DMS153 treated with DMSO at 0.1 percent for 48 hours (cell line): ENCODE data around the gene LRP1.
"Not testable (repeated sequence)": the region's sequence is repeated elsewhere in the genome, so short reads cannot be mapped to it uniquely, and the experiment has no call there.

Source experiments
- DNase-seq: peaks from one replicate; lab custom pipeline; 2025; ENCODE audit not compliant: unreplicated experiment; lab: John Stamatoyannopoulos, UW

Gene LRP1

DNA sequence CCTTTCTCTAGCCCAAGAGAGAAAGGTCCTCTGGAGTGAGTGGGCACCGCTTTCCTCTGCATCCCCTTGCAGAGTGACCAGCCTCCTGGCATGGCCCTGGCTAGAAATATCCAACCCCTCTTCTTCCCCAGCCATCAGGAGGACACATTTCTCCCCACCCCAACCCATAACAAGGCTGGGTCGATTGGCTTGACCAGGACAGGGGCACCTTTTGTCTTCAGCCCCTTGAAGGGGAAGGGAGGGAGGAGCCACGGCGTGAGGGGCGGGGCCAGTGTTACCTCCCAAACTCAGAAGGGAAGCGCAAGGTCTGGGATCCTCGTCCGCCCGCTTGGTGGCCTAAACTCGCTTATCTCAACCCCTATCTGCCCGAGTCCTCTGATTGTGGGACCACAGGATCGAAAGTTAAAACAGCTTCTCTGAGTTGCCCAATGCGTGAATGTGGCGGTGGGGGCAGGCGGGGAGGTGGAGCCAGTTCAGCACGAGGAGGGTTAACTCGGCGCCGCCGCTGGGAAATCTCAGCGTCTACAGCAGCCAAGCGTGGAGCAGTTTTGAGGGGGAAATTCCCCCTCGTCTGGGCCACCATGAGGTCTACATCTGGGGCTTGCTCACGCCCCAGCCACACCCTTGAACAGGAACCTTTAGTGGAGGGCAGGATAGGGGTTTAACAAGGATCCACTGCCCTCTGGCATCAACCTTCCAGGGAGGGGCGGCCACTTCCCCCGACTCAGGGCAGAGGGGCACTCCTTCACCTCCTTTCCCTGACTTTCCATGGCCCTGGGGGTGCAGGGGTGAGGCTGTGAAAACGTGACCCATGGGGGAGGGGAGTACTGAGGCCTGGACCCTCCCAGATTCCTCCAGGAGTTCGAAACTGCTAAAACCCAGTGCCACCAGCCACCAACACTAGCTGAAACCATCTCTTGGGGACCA, 17.9 kb upstream of the LRP1 start:
- peak; percentile 20 for DNase-seq

DNA sequence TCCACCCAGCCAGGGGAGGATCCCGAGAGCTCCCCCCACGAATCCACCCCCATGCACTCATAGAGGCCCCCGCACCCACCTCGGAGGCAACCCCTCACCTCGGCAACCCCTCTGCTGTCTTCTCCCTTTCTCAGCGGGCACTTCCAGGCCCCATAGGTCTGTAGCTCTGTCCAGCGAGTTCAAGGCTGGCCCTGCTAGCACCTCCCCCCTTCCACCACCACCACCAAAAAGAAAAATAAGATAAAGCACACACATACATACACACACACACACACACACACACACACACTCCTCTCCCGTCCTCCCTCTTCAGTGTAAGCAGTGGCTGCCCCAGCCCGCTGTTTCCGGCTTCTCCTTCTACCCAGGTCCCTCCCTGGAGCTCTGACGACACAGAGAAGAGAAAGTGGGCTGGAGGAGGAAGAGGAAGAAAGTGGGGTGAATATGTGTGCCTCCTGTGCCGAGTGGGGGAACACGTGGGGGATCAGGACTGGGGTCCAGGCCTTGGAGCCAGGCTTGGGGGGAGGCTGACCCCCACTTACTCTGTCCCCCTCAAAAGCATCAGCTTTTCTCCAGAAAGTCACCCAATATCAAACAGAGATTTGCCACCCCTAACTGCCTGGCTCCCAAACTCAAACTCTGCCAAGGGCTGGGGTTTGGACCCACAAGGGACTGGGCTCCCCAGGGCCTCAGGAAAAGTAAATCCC, 17.1 kb upstream of the LRP1 start, which contains the start of gene STAT6:
TSS of gene STAT6 (minus strand) at position 332 of the 704 bp plus-strand sequence. CDS start 3,084 bp downstream, outside the sequence.
- DNase-seq = peak; percentile 54

DNA sequence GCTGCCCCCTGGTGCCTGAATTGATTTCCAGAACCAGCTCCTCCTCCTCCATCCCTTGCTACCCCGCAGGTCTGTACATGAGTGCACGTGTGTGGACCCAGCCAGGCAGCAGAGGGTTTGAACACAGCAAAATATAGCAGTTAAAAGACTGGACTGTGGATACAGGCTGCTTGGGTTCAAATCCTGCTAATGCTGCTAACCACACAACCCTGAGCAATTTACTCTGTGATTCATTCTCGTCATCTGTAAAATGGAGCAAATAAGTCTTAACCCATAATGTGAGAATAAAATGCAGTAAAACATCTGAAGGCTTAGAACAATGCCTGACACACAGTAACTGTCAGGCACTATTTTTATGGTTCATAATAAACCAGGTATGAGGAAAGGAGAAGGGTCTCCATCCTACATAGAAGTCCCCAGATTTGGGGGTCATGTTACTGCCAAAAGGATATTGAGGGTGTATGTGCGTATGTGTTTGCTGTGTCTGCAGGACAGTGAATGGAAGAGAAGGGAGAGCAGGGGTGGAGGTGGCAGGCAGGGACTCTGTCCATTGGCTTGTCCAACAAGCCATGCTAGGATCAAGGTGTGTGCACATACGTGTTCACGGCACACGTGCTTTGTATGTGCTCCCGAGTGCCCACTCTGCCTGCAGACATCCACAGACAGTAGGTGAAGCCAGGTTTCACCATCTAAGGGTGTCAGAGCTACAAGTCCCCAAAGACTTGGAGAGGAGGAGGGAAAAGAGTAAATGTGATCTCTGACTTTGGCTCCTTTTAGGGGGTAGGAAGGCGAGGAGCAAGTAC, 15.6 kb upstream of the LRP1 start:
- no peak for DNase-seq

DNA sequence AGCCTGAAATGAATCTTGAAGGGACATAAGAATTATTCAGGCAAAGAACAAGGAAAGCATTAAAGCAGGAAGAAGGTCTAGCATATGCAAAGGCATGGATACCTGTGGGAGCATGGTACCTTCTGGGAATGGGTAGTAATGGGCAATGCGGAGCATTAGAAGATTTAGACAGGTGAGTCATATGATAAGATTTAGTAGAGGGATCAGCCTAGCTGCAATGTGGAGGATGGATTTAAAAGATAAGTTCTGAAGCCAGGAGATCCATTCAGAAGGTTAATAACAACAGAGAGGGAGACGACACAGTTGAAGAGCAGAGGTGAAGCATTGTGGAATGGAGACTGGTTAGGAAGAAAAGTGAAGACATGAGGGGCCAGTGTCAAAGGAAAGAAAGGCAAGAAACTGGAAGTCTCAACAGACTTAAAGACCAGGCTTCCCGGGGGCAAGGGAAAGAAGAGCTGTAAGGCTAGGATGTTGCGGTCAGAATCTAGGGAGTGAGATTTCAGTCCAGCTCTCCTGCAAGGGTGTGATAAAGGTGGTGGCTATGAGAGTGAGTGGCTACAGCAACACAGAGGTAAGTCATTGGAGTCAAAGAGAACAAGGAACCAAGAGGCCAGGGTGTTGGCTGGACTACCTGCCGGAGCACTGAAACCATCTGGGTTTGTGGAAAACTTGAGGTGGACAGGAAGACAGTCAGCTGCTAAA, 11.6 kb upstream of the LRP1 start:
- DNase-seq = no peak

DNA sequence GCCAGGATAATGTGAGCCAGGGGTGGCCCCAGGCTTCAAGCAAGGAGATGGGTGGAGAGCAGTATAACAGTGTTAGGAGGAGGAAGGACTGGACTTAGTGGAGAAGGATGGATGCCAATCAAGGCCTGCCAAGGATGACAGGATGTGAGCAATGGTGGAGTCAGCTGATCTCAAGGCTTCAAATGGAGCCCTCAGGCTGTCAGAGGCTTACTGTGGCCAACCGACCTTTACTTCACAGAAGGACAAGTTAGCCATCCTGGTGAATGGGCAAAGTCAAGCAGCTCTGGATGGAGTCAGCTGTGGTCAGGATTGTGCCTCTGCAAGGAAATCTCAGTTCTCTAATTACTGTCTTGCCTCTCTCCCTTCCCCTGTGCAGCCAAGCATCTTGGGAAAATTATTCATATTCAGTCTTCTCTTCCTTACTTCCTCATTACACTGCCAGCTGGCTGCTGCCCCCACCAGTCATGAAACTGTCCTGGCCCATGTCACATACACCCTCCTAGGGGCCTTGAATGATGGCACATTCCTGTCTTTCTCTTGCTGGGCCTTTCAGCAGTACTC, 9.5 kb upstream of the LRP1 start:
- no peak for DNase-seq

DNA sequence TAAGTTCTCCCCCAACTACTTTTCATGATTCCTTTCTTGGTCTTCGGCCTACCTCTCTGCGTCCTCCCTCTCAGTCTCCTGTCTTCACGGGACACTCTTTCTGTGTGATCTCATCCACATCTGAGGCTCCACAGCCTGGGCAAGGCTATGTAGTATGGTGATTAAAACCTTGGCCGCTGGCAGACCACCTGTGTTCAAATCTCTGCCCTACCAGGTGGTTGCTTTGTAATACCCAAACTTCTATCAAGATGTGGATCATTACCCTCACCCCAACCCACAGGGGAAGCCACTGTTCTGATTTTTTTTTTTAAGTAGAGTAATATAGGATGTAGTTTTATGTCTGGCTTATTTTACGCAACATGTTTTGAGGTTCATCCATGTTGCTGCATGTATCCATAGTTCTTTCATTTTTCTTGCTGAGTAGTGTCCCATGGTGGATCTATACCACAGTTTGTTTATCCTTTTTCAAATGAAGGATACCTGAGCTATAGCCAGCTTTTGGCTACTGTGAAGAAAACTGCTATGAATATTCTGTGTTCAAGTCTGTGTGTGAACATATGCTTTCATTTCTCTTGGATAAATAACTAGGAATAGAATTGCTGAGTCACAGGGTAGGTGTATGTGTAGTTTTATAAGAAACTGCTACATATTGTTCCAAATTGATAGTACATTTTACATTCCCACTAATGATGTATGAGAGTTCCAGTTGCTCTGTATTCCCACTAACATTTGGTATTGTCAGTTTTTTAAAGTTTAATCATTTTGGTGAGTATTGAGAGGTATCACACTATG, 8.8 kb upstream of the LRP1 start:
- DNase-seq = no peak

DNA sequence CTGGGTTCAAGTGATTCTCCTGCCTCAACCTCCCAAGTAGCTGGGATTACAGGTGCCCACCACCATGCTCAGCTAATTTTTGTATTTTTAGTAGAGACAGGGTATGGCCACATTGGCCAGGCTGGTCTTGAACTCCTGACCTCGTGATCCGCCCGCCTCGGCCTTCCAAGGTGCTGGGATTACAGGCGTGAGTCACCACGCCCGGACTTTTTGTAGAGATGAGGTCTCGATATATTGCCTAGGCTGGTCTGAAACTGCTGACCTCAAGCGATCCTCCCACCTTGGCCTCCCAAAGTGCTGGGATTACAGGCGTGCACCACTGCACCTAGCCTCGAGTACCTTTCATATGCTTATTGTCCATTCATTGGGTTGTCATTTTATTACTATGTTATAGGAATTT, 7.6 kb upstream of the LRP1 start:
- DNase-seq = not testable (repeated sequence)

DNA sequence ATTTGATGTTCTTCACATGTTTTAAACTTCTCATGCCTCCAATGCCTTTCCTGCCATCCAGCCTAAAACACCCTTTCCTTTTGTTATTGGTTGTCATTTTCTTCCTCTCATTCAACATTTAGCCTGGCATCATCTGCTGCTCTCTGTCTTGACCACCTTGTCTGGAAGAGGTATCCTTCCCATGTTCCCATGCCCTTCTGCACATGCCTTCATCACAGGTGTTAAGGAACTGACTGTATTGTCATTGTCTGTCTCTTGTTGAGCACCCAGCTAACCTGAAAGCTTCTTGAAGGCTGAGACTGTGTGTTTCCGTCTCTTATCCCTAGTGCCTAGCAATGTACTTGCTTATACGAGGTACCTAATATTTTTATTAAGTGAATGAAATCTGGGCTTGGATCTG, 4.5 kb upstream of the LRP1 start:
- DNase-seq = no peak

DNA sequence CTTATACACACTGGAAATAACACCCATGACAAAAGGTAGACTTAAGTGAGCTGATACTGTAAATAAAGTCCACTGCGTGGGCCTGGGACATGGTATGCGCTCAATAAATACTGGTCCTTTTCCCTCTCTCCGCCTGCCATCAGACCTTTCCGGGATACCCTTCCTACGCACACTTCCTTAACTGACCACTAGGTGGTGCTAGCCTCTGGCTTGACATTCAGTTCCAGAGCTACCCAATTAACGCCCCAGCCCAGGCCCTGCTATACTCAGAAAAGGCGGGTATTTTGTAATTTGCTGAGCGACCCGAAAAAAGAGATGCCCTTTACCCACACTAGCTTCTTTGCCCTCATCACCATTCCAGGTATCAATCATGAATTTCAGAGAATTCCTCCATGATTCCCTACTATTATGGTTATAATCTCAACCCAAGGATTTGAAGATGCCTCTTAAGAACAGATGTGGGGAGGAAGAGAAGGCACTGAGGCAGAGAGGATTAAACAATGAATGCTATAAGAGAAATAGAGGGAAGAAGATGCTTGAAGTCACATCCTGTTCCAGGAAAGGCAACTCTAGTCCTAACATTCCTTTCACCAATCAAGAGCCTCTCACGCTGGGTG, 3.9 kb upstream of the LRP1 start:
- peak; percentile 47 for DNase-seq

DNA sequence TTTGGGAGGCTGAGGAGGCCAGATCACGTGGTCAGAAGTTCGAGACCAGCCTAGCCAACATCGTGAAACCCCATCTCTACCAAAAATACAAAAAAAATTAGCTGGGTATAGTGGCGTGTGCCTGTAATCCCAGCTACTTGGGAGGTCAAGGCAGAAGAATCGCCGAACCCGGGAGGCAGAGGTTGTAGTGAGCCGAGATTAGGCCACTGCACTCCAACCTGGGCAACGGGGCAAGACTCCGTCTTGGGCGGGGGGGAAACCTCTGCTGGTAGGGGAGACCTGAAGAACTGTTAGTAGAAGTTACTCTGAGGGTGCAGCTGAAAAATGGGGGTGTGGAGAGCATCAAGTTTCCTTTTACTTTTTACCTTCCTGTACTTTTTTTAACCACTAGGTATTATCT, 2.2 kb upstream of the LRP1 start:
- no peak for DNase-seq

DNA sequence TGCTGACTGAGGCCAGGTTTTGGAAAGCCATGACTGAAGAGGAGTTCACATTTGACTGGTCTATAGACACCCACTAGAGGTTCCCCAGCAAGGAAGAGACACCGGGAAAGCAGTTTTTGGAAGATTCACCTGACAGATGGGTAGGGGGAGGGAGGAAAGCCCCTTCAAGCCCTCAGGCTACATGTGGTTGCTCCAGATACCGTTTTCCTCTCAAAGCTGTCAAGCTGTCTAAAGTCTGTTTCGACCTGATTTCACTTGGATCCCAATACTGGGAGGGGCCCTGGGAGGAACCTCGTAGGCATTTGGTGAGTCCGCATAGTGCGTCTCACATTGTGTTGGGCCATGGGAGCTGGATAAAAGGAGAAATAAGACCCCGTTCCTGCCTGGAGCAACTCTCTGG, 1.7 kb upstream of the LRP1 start:
- DNase-seq = no peak

DNA sequence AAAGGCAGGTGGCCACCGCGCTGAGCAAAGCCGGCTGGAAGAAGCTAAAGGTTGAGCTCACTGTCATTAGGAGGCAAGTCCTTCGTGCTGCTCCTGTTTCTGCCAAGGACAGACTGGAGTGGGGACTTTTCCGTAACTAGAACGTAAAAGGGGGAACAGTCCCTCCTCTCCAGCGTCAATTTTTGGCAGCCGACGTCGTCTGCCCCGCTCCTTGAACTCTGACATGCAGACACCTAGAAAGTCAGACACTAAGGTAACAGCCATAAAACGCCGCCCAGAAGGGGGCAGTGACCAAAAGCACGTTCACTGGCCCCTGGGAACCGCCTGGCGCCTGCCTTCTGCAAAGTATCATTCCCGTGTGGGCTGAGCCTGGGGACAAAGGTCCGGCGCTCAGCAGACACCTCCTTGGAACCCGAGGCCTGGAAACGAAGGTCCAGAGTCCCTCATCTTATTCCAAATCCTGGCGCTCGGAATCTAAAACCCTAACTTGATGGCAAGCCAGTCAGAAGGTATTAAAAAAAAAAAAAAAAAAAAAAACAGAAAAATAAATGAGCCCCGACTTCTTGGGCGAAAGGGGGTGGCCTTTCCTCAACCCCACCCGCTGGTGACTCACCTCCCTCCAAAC, 1.1 kb upstream of the LRP1 start:
- peak; percentile 61 for DNase-seq

DNA sequence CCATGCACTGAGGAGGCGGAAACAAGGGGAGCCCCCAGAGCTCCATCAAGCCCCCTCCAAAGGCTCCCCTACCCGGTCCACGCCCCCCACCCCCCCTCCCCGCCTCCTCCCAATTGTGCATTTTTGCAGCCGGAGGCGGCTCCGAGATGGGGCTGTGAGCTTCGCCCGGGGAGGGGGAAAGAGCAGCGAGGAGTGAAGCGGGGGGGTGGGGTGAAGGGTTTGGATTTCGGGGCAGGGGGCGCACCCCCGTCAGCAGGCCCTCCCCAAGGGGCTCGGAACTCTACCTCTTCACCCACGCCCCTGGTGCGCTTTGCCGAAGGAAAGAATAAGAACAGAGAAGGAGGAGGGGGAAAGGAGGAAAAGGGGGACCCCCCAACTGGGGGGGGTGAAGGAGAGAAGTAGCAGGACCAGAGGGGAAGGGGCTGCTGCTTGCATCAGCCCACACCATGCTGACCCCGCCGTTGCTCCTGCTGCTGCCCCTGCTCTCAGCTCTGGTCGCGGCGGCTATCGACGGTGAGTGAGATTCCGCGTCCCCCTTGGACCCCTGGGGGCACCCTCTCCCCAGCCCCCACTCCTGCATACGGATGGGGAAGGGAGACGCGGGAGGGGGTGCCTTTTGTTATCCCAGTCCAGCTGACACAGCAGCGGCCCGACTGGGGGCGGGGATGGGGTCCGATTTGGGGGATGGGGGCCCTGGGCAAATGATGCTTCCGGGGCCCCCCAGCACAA, 400 bp downstream of the LRP1 start:
- no peak for DNase-seq

DNA sequence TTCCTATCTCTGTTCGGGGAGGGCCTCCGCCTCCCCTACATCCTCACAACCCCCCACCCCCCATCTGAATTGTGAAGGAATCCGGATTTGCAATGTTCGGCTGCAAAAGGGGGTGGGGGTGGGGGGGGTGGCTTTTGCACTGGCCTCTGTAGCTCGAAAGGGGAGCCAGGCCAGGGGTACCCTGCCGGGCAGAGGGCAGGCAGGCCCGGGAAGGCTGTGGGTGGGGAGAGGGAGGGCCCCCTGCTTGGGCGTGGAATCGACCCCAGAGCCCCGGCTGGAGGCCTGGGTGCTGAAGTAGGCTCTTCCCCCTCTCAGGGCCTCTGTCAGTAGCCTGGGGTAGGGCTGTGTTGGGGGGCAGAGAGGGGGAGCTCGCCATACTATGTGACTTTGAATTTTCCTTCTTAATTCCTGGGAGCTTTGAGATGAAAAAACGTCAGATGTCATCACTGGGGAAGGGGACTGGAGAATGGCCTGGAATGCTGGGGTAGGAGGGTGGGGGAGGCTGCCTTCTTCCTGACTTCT, 1.1 kb downstream of the LRP1 start:
- DNase-seq = no peak

DNA sequence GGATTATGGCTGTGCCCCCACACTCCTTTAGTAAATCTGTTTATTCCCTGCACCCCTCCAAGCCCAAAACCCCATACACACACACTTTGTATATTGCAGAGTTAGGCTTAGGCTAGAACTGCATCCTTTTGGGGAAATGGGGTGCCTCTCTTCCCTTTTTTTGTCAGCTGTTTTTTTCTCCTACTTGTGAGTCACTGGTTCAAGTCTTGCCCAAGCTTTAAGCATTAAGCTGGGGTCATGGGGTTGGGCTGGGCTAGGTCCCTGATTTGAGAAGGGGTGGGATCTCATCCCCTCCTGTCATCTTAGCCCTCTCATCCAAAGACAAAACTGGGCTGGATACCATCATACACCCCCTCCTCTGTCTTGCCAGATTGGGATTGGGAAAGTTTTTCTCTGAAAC, 1.6 kb downstream of the LRP1 start:
- DNase-seq = no peak

DNA sequence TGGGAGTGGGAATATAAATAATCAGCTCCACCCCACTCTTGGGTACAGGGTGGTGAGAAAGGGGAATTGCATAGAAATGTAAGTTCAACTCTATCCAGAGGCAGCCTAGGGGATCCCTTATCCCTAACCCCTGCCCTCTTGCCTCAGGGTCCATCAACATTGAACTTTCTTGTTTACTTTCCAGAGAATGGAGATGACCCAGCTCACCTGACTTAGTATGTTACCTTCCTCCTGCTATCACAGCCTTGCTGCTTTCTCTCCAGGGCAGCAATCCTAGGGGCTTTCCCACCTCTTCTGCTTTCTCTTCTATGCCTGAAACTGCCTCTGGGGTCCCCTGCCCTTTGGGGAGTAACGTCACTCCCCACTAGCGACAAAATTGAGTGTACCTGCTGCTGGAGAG, 2.7 kb downstream of the LRP1 start:
- no peak for DNase-seq

DNA sequence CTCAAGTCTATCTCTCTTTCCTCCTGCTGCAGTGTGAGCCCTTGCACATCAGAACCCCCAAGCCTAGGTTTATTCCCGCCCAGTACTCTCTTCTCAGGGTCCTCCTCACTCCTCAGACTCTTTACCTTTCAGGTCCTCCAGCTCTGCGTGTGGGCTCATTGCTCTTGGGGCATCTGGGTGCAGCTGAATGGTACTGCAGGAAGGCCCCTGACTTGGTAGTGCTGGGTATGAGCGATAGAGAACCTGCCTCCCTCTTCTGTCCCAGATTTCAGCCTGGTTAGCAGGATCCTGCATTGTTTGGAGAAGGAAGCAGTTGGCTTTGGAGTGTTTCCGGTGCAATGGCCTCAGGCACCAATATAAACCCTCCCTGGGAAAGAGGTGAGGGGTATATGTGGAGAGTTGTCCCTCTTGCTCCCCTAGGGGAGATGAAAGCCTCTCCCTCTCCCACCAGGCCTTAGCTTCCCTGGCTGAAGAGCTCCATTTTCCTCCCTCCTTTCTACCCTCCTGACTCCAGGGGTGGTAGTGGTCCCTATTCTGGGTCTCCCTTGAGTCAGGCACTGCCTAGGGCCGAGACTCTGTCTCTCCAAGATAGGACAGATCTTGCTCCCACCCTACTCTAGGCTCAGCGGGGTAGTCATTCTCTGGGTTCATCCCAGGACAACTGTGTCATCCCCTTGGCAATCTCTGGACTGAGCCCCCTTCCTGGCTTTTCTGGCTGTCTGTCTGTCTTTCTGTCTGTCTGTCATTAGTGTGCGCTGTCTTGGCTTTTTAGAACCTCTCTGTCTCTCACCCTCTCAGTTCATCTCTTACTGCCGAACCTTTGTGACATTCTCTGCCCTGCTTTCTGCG, 3.8 kb downstream of the LRP1 start:
- DNase-seq = peak; percentile 15
